OCI-LY3 (cell line): ENCODE results near the gene PEX11G.

Experiments used
- H2AFZ ChIP-seq: fragments of 200-600, 300-600 bp; shearing (Covaris generic); 2 replicates; pipeline ENCODE4 v1.6.0; 2014; ENCODE audit warnings: antibody characterized with exemption, low read depth, low read length
- H3K27ac ChIP-seq: fragments of 200-600, 300-600 bp; sonication (generic); 2 replicates; pipeline ENCODE4 v1.5.1; 2014; ENCODE audit warnings: mild to moderate bottlenecking, low read length, moderate library complexity, mixed read lengths
- H3K27me3 ChIP-seq: fragments of 200-600, 300-600 bp; sonication (generic); 2 replicates; pipeline ENCODE4 v1.6.1; 2014; ENCODE audit warnings: low read depth, low read length, mixed read lengths
- H3K36me3 ChIP-seq: fragments of 200-600, 300-600 bp; sonication (generic); replicated peaks from 2 replicates; pipeline ENCODE3; 2014; ENCODE audit warnings: low read depth, low read length, mixed read lengths
- H3K4me1 ChIP-seq: fragments of 300-600, 200-600 bp; sonication (generic); 2 replicates; pipeline ENCODE4 v1.6.1; 2014; ENCODE audit warnings: low read length, mixed read lengths
- H3K4me2 ChIP-seq: fragments of 200-600, 300-600 bp; sonication (generic); 2 replicates; pipeline ENCODE4 v1.6.1; 2014; ENCODE audit warnings: low read length, mixed read lengths
- H3K4me3 ChIP-seq: fragments of 300-600, 200-600 bp; sonication (generic); 2 replicates; pipeline ENCODE4 v1.5.1; 2014; ENCODE audit warnings: antibody characterized with exemption, mild to moderate bottlenecking, low read length, moderate library complexity
- H3K79me2 ChIP-seq: fragments of 300-600, 200-600 bp; shearing (Covaris generic); 2 replicates; pipeline ENCODE4 v1.6.1; 2014; ENCODE audit warnings: mild to moderate bottlenecking, low read length, mixed read lengths
- H3K9ac ChIP-seq: fragments of 300-600, 200-600 bp; shearing (Covaris generic); 2 replicates; pipeline ENCODE4 v1.6.0; 2014; ENCODE audit warnings: mild to moderate bottlenecking, low read length, moderate library complexity
- H3K9me3 ChIP-seq: fragments of 200-600, 300-600 bp; shearing (Covaris generic); 2 replicates; pipeline ENCODE4 v1.6.1; 2014; ENCODE audit warnings: low read length, mixed read lengths; ENCODE audit not compliant: insufficient read depth
- H4K20me1 ChIP-seq: fragments of 200-600, 300-600 bp; sonication (generic); 2 replicates; pipeline ENCODE4 v1.6.1; 2016; ENCODE audit warnings: low read length, mixed read lengths; ENCODE audit not compliant: insufficient read depth
- EZH2phosphoT487 ChIP-seq: fragments of 200-600 bp; shearing (Covaris generic); IDR thresholded peaks from 2 replicates; pipeline ENCODE4 v1.6.1; 2018; ENCODE audit warnings: antibody characterized with exemption, mixed run types, low read depth
- TF ChIP-seq, protein P1 (sequence below): fragments of 200-600, 300-600 bp; sonication (generic); IDR thresholded peaks from 2 replicates; pipeline ENCODE4 v1.5.1; 2014; ENCODE audit warnings: antibody characterized with exemption, low read length, low read depth

PEX11G gene

DNA sequence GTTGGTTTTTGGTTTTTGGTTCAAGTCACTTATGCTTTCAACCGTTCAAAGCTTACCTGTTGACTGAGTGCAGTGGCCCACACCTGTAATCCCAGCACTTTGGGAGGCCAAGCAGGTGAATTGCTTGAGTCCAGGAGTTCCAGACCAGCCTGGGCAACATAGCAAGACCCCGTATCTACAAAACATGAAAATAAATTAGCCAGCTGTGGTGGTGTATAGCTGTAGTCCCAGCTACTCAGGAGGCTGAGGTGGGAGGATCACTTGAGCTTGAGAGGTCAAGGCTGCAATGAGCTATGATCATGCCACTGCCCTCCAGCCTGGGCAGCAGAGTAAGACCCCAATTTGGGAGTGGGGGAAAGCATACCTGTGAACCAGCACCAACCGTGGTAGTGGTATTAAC lies 43.7 kb downstream of the PEX11G start:
- H3K4me1 ChIP-seq, result no peaks in the 10 kb centered on the region
- H3K79me2 ChIP-seq, result no peaks in the 10 kb centered on the region
- no peak overlapping the region for H3K27ac ChIP-seq
- TF ChIP-seq, protein P1, sequence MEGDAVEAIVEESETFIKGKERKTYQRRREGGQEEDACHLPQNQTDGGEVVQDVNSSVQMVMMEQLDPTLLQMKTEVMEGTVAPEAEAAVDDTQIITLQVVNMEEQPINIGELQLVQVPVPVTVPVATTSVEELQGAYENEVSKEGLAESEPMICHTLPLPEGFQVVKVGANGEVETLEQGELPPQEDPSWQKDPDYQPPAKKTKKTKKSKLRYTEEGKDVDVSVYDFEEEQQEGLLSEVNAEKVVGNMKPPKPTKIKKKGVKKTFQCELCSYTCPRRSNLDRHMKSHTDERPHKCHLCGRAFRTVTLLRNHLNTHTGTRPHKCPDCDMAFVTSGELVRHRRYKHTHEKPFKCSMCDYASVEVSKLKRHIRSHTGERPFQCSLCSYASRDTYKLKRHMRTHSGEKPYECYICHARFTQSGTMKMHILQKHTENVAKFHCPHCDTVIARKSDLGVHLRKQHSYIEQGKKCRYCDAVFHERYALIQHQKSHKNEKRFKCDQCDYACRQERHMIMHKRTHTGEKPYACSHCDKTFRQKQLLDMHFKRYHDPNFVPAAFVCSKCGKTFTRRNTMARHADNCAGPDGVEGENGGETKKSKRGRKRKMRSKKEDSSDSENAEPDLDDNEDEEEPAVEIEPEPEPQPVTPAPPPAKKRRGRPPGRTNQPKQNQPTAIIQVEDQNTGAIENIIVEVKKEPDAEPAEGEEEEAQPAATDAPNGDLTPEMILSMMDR, result no peak
- no peak for TF ChIP-seq EZH2phosphoT487
- H3K4me3 ChIP-seq, result no peak overlapping the region
- no peaks in the 10 kb centered on the region for H3K27me3 ChIP-seq
- no peaks in the 10 kb centered on the region for H3K9me3 ChIP-seq
- H3K4me2 ChIP-seq, result no peak overlapping the region
- H3K36me3 ChIP-seq, result peaks cover 24% of the 10 kb centered on the region
- no peak overlapping the region for H2AFZ ChIP-seq
- H3K9ac ChIP-seq, result no peak overlapping the region
- H4K20me1 ChIP-seq, result no peaks in the 10 kb centered on the region

DNA sequence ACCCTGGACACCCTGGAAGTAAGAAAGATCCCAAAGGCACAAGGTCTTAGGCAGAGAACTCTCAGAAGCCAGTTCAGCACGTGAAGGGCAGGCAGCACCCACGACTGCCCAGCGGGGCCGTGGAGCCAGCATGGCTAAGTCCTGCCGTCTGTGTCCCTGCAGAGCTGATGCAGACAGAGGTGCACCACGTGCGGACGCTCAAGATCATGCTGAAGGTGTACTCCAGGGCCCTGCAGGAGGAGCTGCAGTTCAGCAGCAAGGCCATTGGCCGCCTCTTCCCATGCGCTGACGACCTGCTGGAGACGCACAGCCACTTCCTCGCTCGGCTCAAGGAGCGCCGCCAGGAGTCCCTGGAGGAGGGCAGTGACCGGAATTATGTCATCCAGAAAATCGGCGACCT lies 44.8 kb downstream of the PEX11G start:
- TF ChIP-seq EZH2phosphoT487, result no peak
- TF ChIP-seq, protein P1, result no peak
- Histone ChIP-seq H3K27me3 (no peaks in the 10 kb centered on the region), H4K20me1 (no peaks in the 10 kb centered on the region), H3K4me1 (no peaks in the 10 kb centered on the region), H2AFZ (no peak overlapping the region), H3K9ac (no peak overlapping the region), H3K36me3 (peaks cover 24% of the 10 kb centered on the region), H3K4me3 (no peak overlapping the region), H3K27ac (no peak overlapping the region), H3K4me2 (no peak overlapping the region), H3K9me3 (no peaks in the 10 kb centered on the region), H3K79me2 (no peaks in the 10 kb centered on the region)

DNA sequence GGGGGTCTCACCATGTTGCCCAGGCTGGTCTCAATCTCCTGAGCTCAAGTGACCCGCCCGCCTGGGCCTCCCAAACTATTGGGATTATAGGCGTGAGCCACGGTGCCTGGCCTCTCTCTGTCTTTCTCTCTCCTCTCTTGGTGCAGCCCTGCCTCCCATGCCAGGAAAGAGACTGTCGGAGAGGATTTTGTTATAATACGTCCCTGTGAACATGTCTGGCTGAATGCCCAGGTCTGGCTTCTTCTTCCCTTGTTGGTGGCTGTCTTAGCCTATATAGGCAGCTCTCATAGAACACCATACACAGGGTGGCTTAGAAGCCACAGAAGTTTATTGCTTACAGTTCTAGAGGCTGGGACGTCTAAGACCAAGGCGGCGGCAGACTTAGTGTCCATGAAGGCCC lies 46.4 kb downstream of the PEX11G start:
- TF ChIP-seq EZH2phosphoT487, result no peak
- TF ChIP-seq, protein P1, result no peak
- Histone ChIP-seq H3K36me3 (peaks cover 13% of the 10 kb centered on the region), H3K27me3 (no peaks in the 10 kb centered on the region), H3K4me2 (no peak overlapping the region), H3K4me3 (no peak overlapping the region), H3K27ac (no peak overlapping the region), H4K20me1 (no peaks in the 10 kb centered on the region), H3K9ac (no peak overlapping the region), H3K79me2 (no peaks in the 10 kb centered on the region), H3K9me3 (no peaks in the 10 kb centered on the region), H3K4me1 (no peaks in the 10 kb centered on the region), H2AFZ (no peak overlapping the region)

DNA sequence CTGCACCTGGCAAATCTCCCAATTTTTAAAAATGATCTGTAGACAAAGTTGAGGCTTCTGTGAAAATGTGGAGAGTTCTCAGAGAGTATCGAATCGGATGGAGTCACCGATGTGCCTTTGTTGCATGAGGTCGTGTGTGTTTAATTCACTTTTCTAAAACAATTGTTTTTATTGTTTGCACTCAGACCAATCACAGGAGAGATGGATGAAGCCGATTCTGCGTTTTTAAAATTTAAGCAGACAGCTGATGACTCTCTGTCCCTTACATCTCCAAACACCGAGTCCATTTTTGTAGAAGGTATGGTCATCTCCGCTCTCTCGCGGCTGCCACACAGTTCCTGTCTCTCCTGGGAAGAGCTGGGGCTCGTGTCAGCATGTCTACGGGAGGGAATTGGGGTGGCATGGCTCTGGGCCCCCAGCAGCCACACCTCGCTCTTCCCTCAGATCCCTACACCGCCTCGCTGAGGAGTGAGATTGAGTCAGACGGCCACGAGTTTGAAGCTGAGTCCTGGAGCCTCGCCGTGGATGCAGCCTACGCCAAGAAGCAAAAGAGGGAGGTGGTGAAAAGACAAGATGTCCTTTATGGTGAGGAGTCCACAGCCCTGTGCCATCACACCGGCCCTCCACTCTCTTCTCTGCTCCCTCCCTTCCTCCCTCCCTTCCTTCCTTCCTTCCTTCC lies 47.2 kb downstream of the PEX11G start:
- H3K27ac ChIP-seq, result no peak overlapping the region
- TF ChIP-seq EZH2phosphoT487, result no peak
- TF ChIP-seq, protein P1, result no peak
- no peaks in the 10 kb centered on the region for H4K20me1 ChIP-seq
- no peak overlapping the region for H2AFZ ChIP-seq
- no peaks in the 10 kb centered on the region for H3K79me2 ChIP-seq
- H3K9me3 ChIP-seq, result no peaks in the 10 kb centered on the region
- H3K9ac ChIP-seq, result no peak overlapping the region
- H3K27me3 ChIP-seq, result no peaks in the 10 kb centered on the region
- H3K4me2 ChIP-seq, result no peak overlapping the region
- peaks cover 12% of the 10 kb centered on the region for H3K36me3 ChIP-seq
- H3K4me3 ChIP-seq, result no peak overlapping the region
- no peaks in the 10 kb centered on the region for H3K4me1 ChIP-seq
